Measurements from ENCODE around the gene LMX1B. TPM values are rescaled to one million over a fixed set of nuclear protein-coding genes. Genes with fewer than 3 reads are reported as not detected.

Gene LMX1B
- total and polyA plus RNA-seq, 2 of the 4 experiments (the other 2 are of a cell fraction) = not detected

DNA sequence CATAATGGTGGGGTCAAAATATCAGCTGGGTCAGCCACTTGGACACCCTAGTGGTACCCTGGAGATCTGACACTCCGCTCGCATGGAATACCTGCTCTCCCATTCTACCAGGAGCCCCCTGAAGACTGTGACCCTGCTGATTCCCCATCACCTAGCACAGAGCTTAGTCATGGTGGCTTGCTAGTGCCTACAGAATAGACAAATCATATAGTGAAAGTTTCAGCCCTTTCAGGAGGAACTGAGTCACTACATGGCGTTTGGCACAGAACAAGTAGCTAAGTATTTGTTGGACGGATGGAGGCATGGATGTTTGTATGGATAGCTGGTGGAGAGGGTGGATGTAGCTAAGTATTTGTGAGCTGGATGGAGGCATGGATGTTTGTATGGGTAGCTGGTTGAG lies 65.3 kb downstream of the LMX1B start:
- intact Hi-C loops (cut with micrococcal nuclease) (no loop called here), in situ Hi-C loops (cut with MboI; ENCODE audit: low sequenced_read_pairs) (no loop called here), dilution Hi-C loops (cut with HindIII; ENCODE audit: low sequenced_read_pairs, unreplicated experiment) (no loop called here)
- H3K27me3 ChIP-seq (ENCODE audit: control insufficient read depth, insufficient read depth, low read length) = peaks cover 71% of the 10 kb centered on the region
- no peaks in the 10 kb centered on the region for H3K4me1 ChIP-seq (ENCODE audit: control insufficient read depth, insufficient read depth, low read length)
- no peak overlapping the region for H3K4me3 ChIP-seq (ENCODE audit: insufficient read depth, low read depth, low read length)
- H3K9me1 ChIP-seq (ENCODE audit: insufficient read depth, low read length) = no peaks in the 10 kb centered on the region
- H3K23ac ChIP-seq (ENCODE audit: low read depth, low read length) = no peak overlapping the region
- no peak for TF ChIP-seq SMC3 (IDR thresholded peaks at IDR 0.05; ENCODE audit: low read depth, low read length)
- TF ChIP-seq FOS (IDR thresholded peaks at IDR 0.05; ENCODE audit: low read depth, low read length) = no peak
- TF ChIP-seq, protein P1, sequence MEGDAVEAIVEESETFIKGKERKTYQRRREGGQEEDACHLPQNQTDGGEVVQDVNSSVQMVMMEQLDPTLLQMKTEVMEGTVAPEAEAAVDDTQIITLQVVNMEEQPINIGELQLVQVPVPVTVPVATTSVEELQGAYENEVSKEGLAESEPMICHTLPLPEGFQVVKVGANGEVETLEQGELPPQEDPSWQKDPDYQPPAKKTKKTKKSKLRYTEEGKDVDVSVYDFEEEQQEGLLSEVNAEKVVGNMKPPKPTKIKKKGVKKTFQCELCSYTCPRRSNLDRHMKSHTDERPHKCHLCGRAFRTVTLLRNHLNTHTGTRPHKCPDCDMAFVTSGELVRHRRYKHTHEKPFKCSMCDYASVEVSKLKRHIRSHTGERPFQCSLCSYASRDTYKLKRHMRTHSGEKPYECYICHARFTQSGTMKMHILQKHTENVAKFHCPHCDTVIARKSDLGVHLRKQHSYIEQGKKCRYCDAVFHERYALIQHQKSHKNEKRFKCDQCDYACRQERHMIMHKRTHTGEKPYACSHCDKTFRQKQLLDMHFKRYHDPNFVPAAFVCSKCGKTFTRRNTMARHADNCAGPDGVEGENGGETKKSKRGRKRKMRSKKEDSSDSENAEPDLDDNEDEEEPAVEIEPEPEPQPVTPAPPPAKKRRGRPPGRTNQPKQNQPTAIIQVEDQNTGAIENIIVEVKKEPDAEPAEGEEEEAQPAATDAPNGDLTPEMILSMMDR (conservative IDR thresholded peaks at IDR 0.05; ENCODE audit: low read depth, low read length) = no peak
- TF ChIP-seq CHD1 (IDR thresholded peaks at IDR 0.05; ENCODE audit: low read depth, low read length) = no peak
- TF ChIP-seq RCOR1 (IDR thresholded peaks at IDR 0.05; ENCODE audit: insufficient replicate concordance, low read length) = no peak
- H3K56ac ChIP-seq (ENCODE audit: extremely low read depth, insufficient read depth, low read length) = no peak overlapping the region
- H2AK5ac ChIP-seq (ENCODE audit: low read depth, low read length) = no peak overlapping the region
- H4K5ac ChIP-seq (ENCODE audit: low read depth, low read length) = no peak overlapping the region
- H3K27ac ChIP-seq (ENCODE audit: insufficient read depth, low read length) = no peak overlapping the region
- no peak overlapping the region for H3K18ac ChIP-seq (ENCODE audit: low read depth, low read length)
- H2BK120ac ChIP-seq (ENCODE audit: low read depth, low read length) = no peak overlapping the region
- H4K20me1 ChIP-seq (ENCODE audit: insufficient read depth, low read length) = no peaks in the 10 kb centered on the region
- no peak overlapping the region for H4K8ac ChIP-seq (ENCODE audit: low read depth in 2 of 2, low read length in 2 of 2)
- ChIA-PET CTCF (interaction anchor here (1.4 kb wide), 1 partner anchor 12 kb away, joined by 4 read pairs; no protein-coding TSS in a partner anchor), POLR2A (ENCODE audit: unreplicated experiment) (no interaction called here)
- H2AK9ac ChIP-seq (replicated peaks; ENCODE audit: low read depth, low read length, poor library complexity) = no peak overlapping the region
- no peak overlapping the region for H2BK20ac ChIP-seq (ENCODE audit: low read depth, low read length)
- H3K4ac ChIP-seq (ENCODE audit: low read depth, low read length) = no peak overlapping the region
- no peak overlapping the region for H2BK15ac ChIP-seq (ENCODE audit: low read depth, low read length)
- 70% methylated on average over 2 of the region's 4 CpGs; no CpG with 5 or more reads in 1 of the 2 experiments for WGBS, 2 experiments (ENCODE audit: extremely low coverage in 2 of 2, insufficient read length in 1 of 2)
- no peaks in the 10 kb centered on the region for H3K79me1 ChIP-seq (ENCODE audit: low read depth in 1 of 2, low read length in 2 of 2)
- H3K4me2 ChIP-seq (ENCODE audit: low read depth, low read length) = no peak overlapping the region
- no peak overlapping the region for H2AFZ ChIP-seq (replicated peaks; ENCODE audit: low read length, poor library complexity)
- no peak overlapping the region for H3K14ac ChIP-seq (replicated peaks; ENCODE audit: low read depth, low read length)
- H4K91ac ChIP-seq (ENCODE audit: insufficient read depth, low read depth, low read length) = no peak overlapping the region
- DNase-seq (no peak), ATAC-seq (ENCODE audit: low read depth) (no peak)
- no peak overlapping the region for H2BK5ac ChIP-seq (ENCODE audit: low read depth, low read length, poor library complexity, severe bottlenecking)
- peaks cover 6% of the 10 kb centered on the region for H3K9me3 ChIP-seq (ENCODE audit: control insufficient read depth, insufficient read depth, low read length)
- no peak overlapping the region for H3K9ac ChIP-seq (ENCODE audit: low read depth, low read length)
- BruUV-seq (replicated peaks) = no TSS peak
- no peaks in the 10 kb centered on the region for H3K36me3 ChIP-seq (ENCODE audit: control insufficient read depth, insufficient read depth, low read length)

Data from IMR-90 (cell line).